H9 (cell line): Measurements from ENCODE around the gene ACTN3. TPM values are rescaled to one million over a fixed set of nuclear protein-coding genes. Genes with fewer than 3 reads are reported as not detected.

Source experiments
- DNase-seq: peaks from one replicate; pipeline ENCODE4 v3.0.0-alpha.2; 2017
- H2AFZ ChIP-seq: one replicate; pipeline ENCODE4 v1.6.1; 2013; ENCODE audit warnings: mild to moderate bottlenecking, low read length, control low read depth, moderate library complexity
- H2AK5ac ChIP-seq: 2 replicates; pipeline ENCODE4 v1.6.1; 2013; ENCODE audit warnings: low read length, control low read depth, mixed read lengths; ENCODE audit not compliant: insufficient read length
- H2BK120ac ChIP-seq: one replicate; pipeline ENCODE4 v1.6.1; 2013; ENCODE audit warnings: low read depth, mild to moderate bottlenecking, low read length, control low read depth, inconsistent platforms; ENCODE audit not compliant: poor library complexity, severe bottlenecking
- H2BK12ac ChIP-seq: 2 replicates; pipeline ENCODE4 v1.6.1; 2013; ENCODE audit warnings: low read length, control low read depth, mixed read lengths, low read depth; ENCODE audit not compliant: insufficient read length
- H2BK15ac ChIP-seq: 2 replicates; pipeline ENCODE4 v1.6.1; 2013; ENCODE audit warnings: low read depth, low read length, control low read depth
- H2BK20ac ChIP-seq: one replicate; pipeline ENCODE4 v1.6.1; 2013; ENCODE audit warnings: low read depth, mild to moderate bottlenecking, low read length, control low read depth, inconsistent platforms; ENCODE audit not compliant: poor library complexity, severe bottlenecking
- H2BK5ac ChIP-seq: 2 replicates; pipeline ENCODE4 v1.6.1; 2013; ENCODE audit warnings: low read length, control low read depth, mixed read lengths; ENCODE audit not compliant: insufficient read length
- H3K14ac ChIP-seq: 2 replicates; pipeline ENCODE4 v1.6.1; 2013; ENCODE audit warnings: low read length, control low read depth; ENCODE audit not compliant: insufficient read depth
- H3K18ac ChIP-seq: 2 replicates; pipeline ENCODE4 v1.6.1; 2013; ENCODE audit warnings: low read depth, mild to moderate bottlenecking, mixed read lengths, low read length, control low read depth; ENCODE audit not compliant: insufficient read length
- H3K23ac ChIP-seq: 2 replicates; pipeline ENCODE4 v1.6.1; 2013; ENCODE audit warnings: low read length, control low read depth, mixed read lengths, low read depth; ENCODE audit not compliant: insufficient read length
- H3K23me2 ChIP-seq: 2 replicates; pipeline ENCODE4 v1.6.1; 2013; ENCODE audit warnings: low read depth, mild to moderate bottlenecking, mixed read lengths, low read length, control low read depth; ENCODE audit not compliant: insufficient read length, poor library complexity, severe bottlenecking
- H3K27ac ChIP-seq: 2 replicates; pipeline ENCODE4 v1.5.1; 2013; ENCODE audit warnings: low read length, control low read depth, mixed read lengths, low read depth; ENCODE audit not compliant: insufficient read length
- H3K27me3 ChIP-seq: 2 replicates; pipeline ENCODE4 v1.6.1; 2013; ENCODE audit warnings: low read length, control low read depth, inconsistent platforms; ENCODE audit not compliant: insufficient read depth
- H3K4ac ChIP-seq: 2 replicates; pipeline ENCODE4 v1.6.1; 2013; ENCODE audit warnings: low read depth, mild to moderate bottlenecking, control low read depth, inconsistent platforms, low read length, moderate library complexity
- H3K4me1 ChIP-seq: 2 replicates; pipeline ENCODE4 v1.6.1; 2013; ENCODE audit warnings: low read length, control low read depth, inconsistent platforms; ENCODE audit not compliant: insufficient read depth
- H3K4me2 ChIP-seq: 2 replicates; pipeline ENCODE4 v1.6.1; 2013; ENCODE audit warnings: low read length, control low read depth, mixed read lengths; ENCODE audit not compliant: insufficient read length, insufficient read depth
- H3K56ac ChIP-seq: 2 replicates; pipeline ENCODE4 v1.6.1; 2013; ENCODE audit warnings: low read depth, mild to moderate bottlenecking, mixed read lengths, low read length, control low read depth; ENCODE audit not compliant: insufficient read length
- H3K79me1 ChIP-seq: 2 replicates; pipeline ENCODE4 v1.6.1; 2013; ENCODE audit warnings: low read depth, mild to moderate bottlenecking, moderate library complexity, low read length, control low read depth, inconsistent platforms; ENCODE audit not compliant: insufficient read depth, poor library complexity, severe bottlenecking
- H3K79me2 ChIP-seq: 2 replicates; pipeline ENCODE4 v1.6.1; 2013; ENCODE audit warnings: low read length, control low read depth, inconsistent platforms; ENCODE audit not compliant: insufficient read depth
- H3K9ac ChIP-seq: 2 replicates; pipeline ENCODE4 v1.6.1; 2013; ENCODE audit warnings: low read length, control low read depth, mixed read lengths; ENCODE audit not compliant: insufficient read length; ENCODE audit errors: extremely low read depth
- H3K9me3 ChIP-seq: one replicate; pipeline ENCODE4 v1.6.1; 2013; ENCODE audit warnings: low read depth, low read length, inconsistent platforms; ENCODE audit not compliant: control insufficient read depth
- H3T11ph ChIP-seq: one replicate; pipeline ENCODE4 v1.6.1; 2013; ENCODE audit warnings: mild to moderate bottlenecking, low read length, control low read depth, inconsistent platforms
- H4K20me1 ChIP-seq: one replicate; pipeline ENCODE4 v1.6.1; 2013; ENCODE audit not compliant: control insufficient read depth, insufficient read length, insufficient read depth
- H4K5ac ChIP-seq: 2 replicates; pipeline ENCODE4 v1.6.1; 2013; ENCODE audit warnings: low read depth, mild to moderate bottlenecking, mixed read lengths, low read length, control low read depth; ENCODE audit not compliant: insufficient read length
- H4K8ac ChIP-seq: replicated peaks from 2 replicates; pipeline ENCODE4 v1.6.1; 2013; ENCODE audit warnings: low read length, control low read depth, mixed read lengths, low read depth; ENCODE audit not compliant: insufficient read length
- H4K91ac ChIP-seq: 2 replicates; pipeline ENCODE4 v1.6.1; 2013; ENCODE audit warnings: low read depth, mild to moderate bottlenecking, moderate library complexity, mixed read lengths, low read length, control low read depth; ENCODE audit not compliant: insufficient read length
- H3K27ac Mint-ChIP-seq, 3 experiments: 2 replicates in 2 of 3; 3 replicates in 1 of 3; pipeline ENCODE4 v1.8.0; 2020 to 2021; ENCODE audit warnings: mixed read lengths in 3 of 3, mild to moderate bottlenecking in 1 of 3, moderate library complexity in 1 of 3
- H3K27me3 Mint-ChIP-seq: 2 replicates; pipeline ENCODE4 v1.8.0; 2021; ENCODE audit warnings: low read depth, mild to moderate bottlenecking, moderate library complexity, mixed read lengths
- H3K36me3 Mint-ChIP-seq, 3 experiments: 2 replicates in 2 of 3; 3 replicates in 1 of 3; pipeline ENCODE4 v1.8.0; 2020 to 2021; ENCODE audit warnings: low read depth in 3 of 3, mixed read lengths in 3 of 3; ENCODE audit not compliant: insufficient read depth in 1 of 3
- H3K4me1 Mint-ChIP-seq, 2 experiments: 2 replicates each; pipeline ENCODE4 v1.8.0; 2020; ENCODE audit warnings: mixed read lengths in 2 of 2
- H3K4me3 Mint-ChIP-seq, 2 experiments: 2 replicates in 1 of 2; 3 replicates in 1 of 2; pipeline ENCODE4 v1.8.0; 2020 to 2021; ENCODE audit warnings: mild to moderate bottlenecking in 2 of 2, mixed read lengths in 2 of 2, moderate library complexity in 1 of 2
- H3K9me3 Mint-ChIP-seq, 2 experiments: 2 replicates in 1 of 2; 3 replicates in 1 of 2; pipeline ENCODE4 v1.8.0; 2020; ENCODE audit warnings: mild to moderate bottlenecking in 2 of 2, mixed read lengths in 2 of 2, moderate library complexity in 1 of 2
- CTCF ChIP-seq: fragments of 200-600 bp; sonication (generic); conservative IDR thresholded peaks from 3 replicates; pipeline ENCODE4 v1.8.0; 2021; ENCODE audit warnings: antibody characterized with exemption, mild to moderate bottlenecking
- WGBS: extraction: QIAGEN DNeasy Blood & Tissue Kit; methylation state at CpG from one replicate; pipeline ENCODE4 v1.1.7; 2013; ENCODE audit warnings: missing lambda C conversion rate, low lambda C conversion rate, mixed read lengths; ENCODE audit not compliant: insufficient read length; ENCODE audit errors: extremely low coverage; 5-methylcytosine and 5-hydroxymethylcytosine counted together
- total RNA-seq: library from RNA; stranded (reverse); gene quantifications from 2 replicates; pipeline ENCODE4 v1.2.1, GENCODE V29; 2021

ACTN3 gene
- total RNA-seq, 1 experiment from 2014 or later: 45.7 TPM

DNA sequence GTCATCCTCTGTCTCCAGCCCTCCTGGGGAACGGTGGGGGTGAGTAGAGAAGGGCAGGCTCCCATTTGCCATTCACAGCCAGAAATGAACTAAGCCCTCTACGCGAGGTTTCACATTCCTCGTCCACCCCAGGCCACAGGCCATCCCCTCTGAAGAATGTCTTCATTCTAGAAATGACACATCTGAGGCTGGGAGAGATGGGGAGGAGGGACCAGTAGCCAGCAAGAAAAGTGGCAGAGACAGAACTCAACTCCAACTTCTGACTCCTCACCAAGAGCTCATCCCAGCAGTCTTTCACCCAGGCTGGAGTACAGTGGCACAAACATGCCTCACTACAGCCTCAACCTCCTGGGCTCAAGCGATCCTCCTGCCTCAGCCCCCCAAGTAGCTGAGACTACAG is 18.3 kb downstream of the ACTN3 start:
- Mint-ChIP-seq H3K27me3 (peaks cover 2% of the 10 kb centered on the region), H3K9me3 (no peaks in the 10 kb centered on the region), H3K36me3 (peaks cover 4 to 48% (median 37%) of the 10 kb centered on the region in 3 experiments), H3K4me3 (no peak overlapping the region), H3K27ac (peak overlapping the region in 2 of 3 experiments; percentile 52 to 58; a peak in 2 of 7 replicates), H3K4me1 (peaks cover 12 to 16% of the 10 kb centered on the region in 2 experiments)
- Histone ChIP-seq H3K56ac (no peak overlapping the region), H3K79me2 (no peaks in the 10 kb centered on the region), H2BK20ac (no peak overlapping the region), H3K18ac (no peak overlapping the region), H3K4ac (no peak overlapping the region), H3K27me3 (no peaks in the 10 kb centered on the region), H4K5ac (no peak overlapping the region), H4K91ac (no peak overlapping the region), H3K4me1 (peaks cover under 1% of the 10 kb centered on the region; the same call in 1 of the 2 replicates), H3K27ac (no peak overlapping the region), H3K23ac (no peak overlapping the region), H3K79me1 (no peaks in the 10 kb centered on the region), H3T11ph (no peak overlapping the region), H3K4me2 (no peak overlapping the region), H2AK5ac (no peak overlapping the region), H2BK15ac (no peak overlapping the region), H2AFZ (no peak overlapping the region), H4K8ac (no peak overlapping the region), H2BK5ac (no peak overlapping the region), H4K20me1 (no peaks in the 10 kb centered on the region), H3K9ac (no peak overlapping the region), H3K9me3 (no peaks in the 10 kb centered on the region), H3K14ac (no peak overlapping the region), H3K23me2 (no peaks in the 10 kb centered on the region), H2BK12ac (no peak overlapping the region), H2BK120ac (no peak overlapping the region)
- no peak for TF ChIP-seq CTCF
- no peak for DNase-seq
- no CpG with 5 or more reads among the region's 5 CpGs for WGBS
